GM12878 (cell line): ENCODE results near the gene PSAT1. TPM values are rescaled to one million over a fixed set of nuclear protein-coding genes. Genes with fewer than 3 reads are reported as not detected.

Experiments
- ATAC-seq: fragments of 200-7000 bp; cut with Tn5 transposase; 3 replicates; pipeline ENCODE4 v1.9.1; 2020; ENCODE audit warnings: mild to moderate bottlenecking, moderate library complexity
- BruUV-seq: library from RNA; stranded (reverse); fragments of 400-500 nt; replicated peaks from 2 replicates; lab custom pipeline; 2021; lab: Mats Ljungman, UMichigan
- CTCF ChIA-PET: fragments of 300-600 bp; sonication (Branson Sonifier 250); formaldehyde crosslinking; extraction: SDS; loops from one replicate; lab custom pipeline; 2021; ENCODE audit warnings: inconsistent platforms; lab: Yijun Ruan, JAX
- POLR2A ChIA-PET: fragments of 350-600 bp; formaldehyde crosslinking; extraction: SDS; loops from one replicate; lab custom pipeline; 2021; ENCODE audit warnings: inconsistent platforms; lab: Charles Lee
- RAD21 ChIA-PET: fragments of 300-600 bp; sonication (Branson Sonifier 250); formaldehyde crosslinking; loops from one replicate; lab custom pipeline; 2023; ENCODE audit warnings: antibody characterized with exemption; ENCODE audit not compliant: unreplicated experiment; lab: Charles Lee
- SMC1A ChIA-PET: fragments of 300-600 bp; sonication (Branson Sonifier 250); formaldehyde crosslinking; loops from one replicate; lab custom pipeline; 2023; ENCODE audit not compliant: unreplicated experiment, uncharacterized antibody; lab: Charles Lee
- DNase-seq: peaks from one replicate; pipeline ENCODE4 v3.0.0-alpha.2; 2011; ENCODE audit warnings: low read depth, low spot score
- FAIRE-seq: peaks from 3 replicates; lab custom pipeline; 2011; peaks lifted over from hg19 to GRCh38; lab: Jason Lieb, UNC
- H2AFZ ChIP-seq: 2 replicates; pipeline ENCODE4 v1.6.0; 2011; ENCODE audit warnings: low read depth, low read length, control low read depth; ENCODE audit not compliant: control insufficient read depth
- H3K27ac ChIP-seq: 2 replicates; pipeline ENCODE4 v1.5.1; 2011; ENCODE audit warnings: control low read depth; ENCODE audit not compliant: control insufficient read depth, insufficient read depth
- H3K27me3 ChIP-seq, 2 experiments: replicated peaks in 1 of 2; 2 replicates each; pipeline versions ENCODE4 v1.6.0 to v1.6.1; 2011; ENCODE audit warnings: low read length in 1 of 2; ENCODE audit not compliant: control insufficient read depth in 2 of 2, insufficient read depth in 2 of 2
- H3K36me3 ChIP-seq, 2 experiments: 2 replicates each; pipeline ENCODE4 v1.5.1; 2011; ENCODE audit warnings: low read length in 1 of 2; ENCODE audit not compliant: control insufficient read depth in 2 of 2, insufficient read depth in 2 of 2
- H3K4me1 ChIP-seq: 2 replicates; pipeline ENCODE4 v1.6.1; 2011; ENCODE audit warnings: mild to moderate bottlenecking, low read length, moderate library complexity, mixed read lengths; ENCODE audit not compliant: control insufficient read depth, insufficient read depth
- H3K4me2 ChIP-seq: 2 replicates; pipeline ENCODE4 v1.6.0; 2011; ENCODE audit warnings: control low read depth; ENCODE audit not compliant: control insufficient read depth, insufficient read depth
- H3K4me3 ChIP-seq: fragments of 200-600 bp; sonication (generic); 2 replicates; pipeline ENCODE4 v1.5.1; 2016
- H3K79me2 ChIP-seq: 2 replicates; pipeline ENCODE4 v1.6.0; 2011; ENCODE audit warnings: low read length; ENCODE audit not compliant: control insufficient read depth, insufficient read depth
- H3K9ac ChIP-seq: 2 replicates; pipeline ENCODE4 v1.8.0; 2011; ENCODE audit warnings: low read length, control low read depth, mixed read lengths; ENCODE audit not compliant: control insufficient read depth, insufficient read depth
- H3K9me3 ChIP-seq: replicated peaks from 3 replicates; pipeline ENCODE4 v1.5.1; 2011; ENCODE audit warnings: mild to moderate bottlenecking, low read length; ENCODE audit not compliant: control insufficient read depth, insufficient read depth
- H4K20me1 ChIP-seq: 2 replicates; pipeline ENCODE4 v1.6.0; 2011; ENCODE audit not compliant: control insufficient read depth, insufficient read depth
- CBX5 ChIP-seq: sonication (generic); IDR thresholded peaks from 2 replicates; pipeline ENCODE4 v1.6.1; 2016; ENCODE audit warnings: low read depth, moderate library complexity, mild to moderate bottlenecking, inconsistent platforms
- POLR2A ChIP-seq: IDR thresholded peaks from 2 replicates; pipeline ENCODE4 v1.6.1; 2011; ENCODE audit warnings: low read depth, mild to moderate bottlenecking, low read length
- POLR2AphosphoS2 ChIP-seq: IDR thresholded peaks from 2 replicates; pipeline ENCODE4 v1.6.1; 2011; ENCODE audit warnings: low read depth, mild to moderate bottlenecking, low read length, improper control_type of control experiment, moderate library complexity
- SMAD5 ChIP-seq: IDR thresholded peaks from 2 replicates; pipeline ENCODE4 v1.6.1; 2016; ENCODE audit warnings: antibody characterized with exemption, low read depth
- SMC3 ChIP-seq: IDR thresholded peaks from 2 replicates; pipeline ENCODE4 v1.6.1; 2011; ENCODE audit warnings: low read length, improper control_type of control experiment, borderline replicate concordance
- ZNF622 ChIP-seq: fragments of 450-650 bp; IDR thresholded peaks from 2 replicates; pipeline ENCODE4 v1.6.1; 2017; ENCODE audit warnings: mild to moderate bottlenecking, inconsistent platforms
- ZZZ3 ChIP-seq: IDR thresholded peaks from 2 replicates; pipeline ENCODE4 v1.6.1; 2011; ENCODE audit warnings: low read depth; ENCODE audit not compliant: control insufficient read depth, insufficient read length
- WGBS: methylation state at CpG from one replicate; pipeline ENCODE4 v1.1.6; 2016; ENCODE audit warnings: low lambda C conversion rate; ENCODE audit not compliant: insufficient replicate concordance, insufficient coverage; ENCODE audit errors: missing lambda C conversion rate; 5-methylcytosine and 5-hydroxymethylcytosine counted together
- in situ Hi-C: fragments of 300-500 bp; cut with MboI; formaldehyde crosslinking; loops from 9 replicates; pipeline ENCODE4 v1.14.3; 2018; ENCODE audit warnings: mixed read lengths
- intact Hi-C: fragments of 100-400 bp; cut with micrococcal nuclease; formaldehyde crosslinking; loops from one replicate; pipeline ENCODE4 v1.14.2; 2022; ENCODE audit not compliant: unreplicated experiment
- polyA plus RNA-seq, 11 experiments: library from polyadenylated mRNA; depleted of rRNA in 4 of 11; unstranded in 6 of 11; stranded (reverse) in 5 of 11; fragments of >200 nt; fragmentation: Nextera tagmentation in 4 of 11; fragmentation: Illumina TruSeq in 1 of 11; extraction: Ambion mirVana in 4 of 11; extraction: Trizol in 1 of 11; gene quantifications; 1 replicate in 1 of 11; 2 replicates in 10 of 11; pipeline versions ENCODE4 v1.2.1 to v1.2.3, GENCODE V29; 2011 to 2016; ENCODE audit warnings: inconsistent platforms in 2 of 11, missing spikeins in 2 of 11, low read depth in 1 of 11
- total RNA-seq, 4 experiments: library from RNA; depleted of rRNA in 3 of 4; stranded (reverse); fragments of >200 nt in 3 of 4; fragmentation: Illumina TruSeq in 1 of 4; extraction: Trizol in 1 of 4; gene quantifications; 2 replicates each; pipeline versions ENCODE4 v1.2.1 to v1.2.3, GENCODE V29; 2013 to 2021
- TF ChIP-seq, protein P1 (sequence below): IDR thresholded peaks from 2 replicates; pipeline ENCODE4 v1.6.1; 2011; ENCODE audit warnings: mild to moderate bottlenecking, low read depth, low read length, moderate library complexity; ENCODE audit not compliant: insufficient replicate concordance
- TF ChIP-seq, protein P2 (sequence below): fragments of 450-650 bp; IDR thresholded peaks from 2 replicates; pipeline ENCODE4 v1.6.1; 2017; ENCODE audit warnings: mild to moderate bottlenecking, moderate library complexity

Gene PSAT1
- total and polyA plus RNA-seq, 10 of the 15 experiments (the other 5 are each of a cell fraction or from before 2014, with no cell fraction given): 35.1 to 126 (median 51.9) TPM

DNA sequence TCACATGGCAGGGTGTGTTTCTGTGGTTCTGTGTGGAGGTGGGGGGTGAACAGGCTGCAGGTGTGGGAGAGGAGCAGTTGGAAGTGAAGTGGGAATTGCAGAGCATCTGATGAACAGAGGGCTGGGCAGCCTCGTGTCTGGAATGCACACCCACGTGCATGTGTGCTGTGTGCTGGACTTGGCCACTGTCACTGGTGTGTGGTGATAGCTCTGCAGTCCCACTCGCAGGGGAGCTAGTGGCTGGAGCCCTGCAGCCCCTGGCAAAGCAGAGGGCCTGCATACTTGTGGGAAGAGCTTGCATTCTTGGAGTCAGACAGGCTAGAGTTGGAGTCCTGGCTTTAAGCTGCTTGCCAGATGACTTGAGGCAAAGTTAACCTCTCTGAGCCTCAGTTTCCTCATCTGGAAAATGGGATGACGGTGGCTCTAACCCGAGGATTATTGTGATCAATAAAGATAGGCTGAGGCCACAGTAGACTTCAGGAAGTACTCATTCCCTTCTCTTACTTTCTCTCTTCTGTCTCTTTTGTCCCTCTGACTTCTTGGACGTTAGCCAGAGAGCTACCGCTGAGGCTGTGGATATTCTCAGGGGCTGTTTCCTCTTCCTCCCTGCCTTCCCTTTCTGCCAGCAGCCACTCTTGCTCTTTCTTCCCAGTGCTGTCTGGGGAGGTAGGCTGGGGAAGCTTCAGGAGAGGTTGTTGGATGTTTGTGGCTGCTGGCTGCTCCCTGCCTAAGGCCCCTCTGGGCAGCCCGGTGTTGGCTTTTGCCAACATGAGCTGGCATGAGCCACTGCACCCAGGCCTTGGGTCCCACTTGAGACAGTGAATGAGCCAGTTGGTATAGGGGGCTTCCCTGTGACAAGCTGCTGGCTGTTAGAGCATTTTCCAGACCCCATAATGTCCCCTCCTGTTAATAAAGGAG is 18.3 kb downstream of the PSAT1 start:
- no peaks in the 10 kb centered on the region for H4K20me1 ChIP-seq
- TF ChIP-seq SMC3 (no peak), POLR2A (peak; percentile 53; the same call in 1 of the 2 replicates)
- ChIA-PET POLR2A (no interaction called here), CTCF (interaction anchor here (0.6 to 1.1 kb wide), 2 partner anchors 54 to 56 kb away, joined by 3 read pairs; no protein-coding TSS in a partner anchor), SMC1A (interaction anchor here (1.3 kb wide), 1 partner anchor 17 kb away, joined by 3 read pairs; no protein-coding TSS in a partner anchor), RAD21 (no interaction called here)
- BruUV-seq: no TSS peak
- 73% methylated on average over 8 of the region's 8 CpGs for WGBS
- in situ Hi-C loops: no loop called here
- no peak overlapping the region for H3K4me3 ChIP-seq
- intact Hi-C loops: no loop called here
- no peak for ATAC-seq
- H3K79me2 ChIP-seq: no peaks in the 10 kb centered on the region
- DNase-seq: no peak
- no peaks in the 10 kb centered on the region for H3K9me3 ChIP-seq
- no peak overlapping the region for H3K27ac ChIP-seq
- H3K27me3 ChIP-seq: no peaks in the 10 kb centered on the region
- no peak for FAIRE-seq
- peaks cover 2 to 10% of the 10 kb centered on the region in 2 experiments; a peak in 3 of 4 replicates for H3K36me3 ChIP-seq
- H3K4me1 ChIP-seq: no peaks in the 10 kb centered on the region
- H3K4me2 ChIP-seq: no peak overlapping the region
- H2AFZ ChIP-seq: no peak overlapping the region
- H3K9ac ChIP-seq: no peak overlapping the region

DNA sequence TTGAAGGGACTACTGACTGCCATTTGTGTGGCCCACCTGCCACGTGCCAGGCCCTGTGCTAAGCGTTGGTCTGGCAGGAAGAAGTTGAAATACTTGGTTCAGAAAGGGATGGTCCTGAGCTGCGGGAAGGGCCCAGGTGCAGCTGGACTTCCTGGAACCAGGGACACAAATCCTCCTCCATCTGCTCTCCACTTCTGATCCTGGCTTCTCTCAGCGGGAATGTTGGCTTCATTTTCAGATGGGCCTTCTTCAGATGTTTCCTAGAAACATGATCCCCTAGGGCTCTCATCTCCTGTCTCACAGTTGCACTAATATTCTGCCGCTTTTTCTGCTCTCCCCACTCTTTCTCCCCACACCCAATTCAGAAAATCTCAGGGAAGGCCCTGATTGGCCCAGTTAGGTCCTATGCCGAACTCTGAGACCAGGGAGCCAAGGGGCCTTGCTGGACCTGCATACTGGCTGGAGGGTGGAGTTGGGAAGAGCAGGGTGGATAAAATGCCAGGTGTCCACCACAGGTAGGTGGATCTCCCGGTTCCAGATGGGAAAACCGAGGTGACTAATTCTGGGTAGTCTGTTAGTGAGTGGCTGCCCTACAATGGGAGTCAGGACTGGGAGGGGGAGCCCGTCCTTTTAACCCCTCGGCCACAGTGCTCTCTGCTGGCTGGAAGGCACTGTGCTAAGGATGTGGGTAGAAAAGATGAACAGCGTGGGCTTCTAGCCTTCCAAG is 19.4 kb downstream of the PSAT1 start:
- H2AFZ ChIP-seq: no peak overlapping the region
- ChIA-PET POLR2A (no interaction called here), SMC1A (interaction anchor here (1.3 kb wide), 1 partner anchor 18 kb away, joined by 3 read pairs; no protein-coding TSS in a partner anchor), CTCF (interaction anchor here (1.1 kb wide), 1 partner anchor 55 kb away, joined by 3 read pairs; no protein-coding TSS in a partner anchor), RAD21 (no interaction called here)
- in situ Hi-C loops (no loop called here), intact Hi-C loops (no loop called here)
- H3K4me1 ChIP-seq: no peaks in the 10 kb centered on the region
- DNase-seq (no peak), ATAC-seq (no peak), FAIRE-seq (no peak)
- H3K9ac ChIP-seq: no peak overlapping the region
- no peaks in the 10 kb centered on the region for H4K20me1 ChIP-seq
- peaks cover 2 to 7% of the 10 kb centered on the region in 2 experiments; a peak in 3 of 4 replicates for H3K36me3 ChIP-seq
- no peaks in the 10 kb centered on the region for H3K9me3 ChIP-seq
- WGBS: 91% methylated on average over 11 of the region's 11 CpGs
- H3K4me3 ChIP-seq: no peak overlapping the region
- no peaks in the 10 kb centered on the region for H3K79me2 ChIP-seq
- no peak overlapping the region for H3K4me2 ChIP-seq
- BruUV-seq: no TSS peak
- no peaks in the 10 kb centered on the region for H3K27me3 ChIP-seq
- no peak overlapping the region for H3K27ac ChIP-seq
- TF ChIP-seq, protein P1, sequence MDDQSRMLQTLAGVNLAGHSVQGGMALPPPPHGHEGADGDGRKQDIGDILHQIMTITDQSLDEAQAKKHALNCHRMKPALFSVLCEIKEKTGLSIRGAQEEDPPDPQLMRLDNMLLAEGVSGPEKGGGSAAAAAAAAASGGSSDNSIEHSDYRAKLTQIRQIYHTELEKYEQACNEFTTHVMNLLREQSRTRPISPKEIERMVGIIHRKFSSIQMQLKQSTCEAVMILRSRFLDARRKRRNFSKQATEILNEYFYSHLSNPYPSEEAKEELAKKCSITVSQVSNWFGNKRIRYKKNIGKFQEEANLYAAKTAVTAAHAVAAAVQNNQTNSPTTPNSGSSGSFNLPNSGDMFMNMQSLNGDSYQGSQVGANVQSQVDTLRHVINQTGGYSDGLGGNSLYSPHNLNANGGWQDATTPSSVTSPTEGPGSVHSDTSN: no peak
- TF ChIP-seq SMAD5: no peak
- no peak for TF ChIP-seq POLR2AphosphoS2
- no peak for TF ChIP-seq CBX5
- no peak for TF ChIP-seq ZZZ3
- TF ChIP-seq ZNF622: no peak
- TF ChIP-seq, protein P2, sequence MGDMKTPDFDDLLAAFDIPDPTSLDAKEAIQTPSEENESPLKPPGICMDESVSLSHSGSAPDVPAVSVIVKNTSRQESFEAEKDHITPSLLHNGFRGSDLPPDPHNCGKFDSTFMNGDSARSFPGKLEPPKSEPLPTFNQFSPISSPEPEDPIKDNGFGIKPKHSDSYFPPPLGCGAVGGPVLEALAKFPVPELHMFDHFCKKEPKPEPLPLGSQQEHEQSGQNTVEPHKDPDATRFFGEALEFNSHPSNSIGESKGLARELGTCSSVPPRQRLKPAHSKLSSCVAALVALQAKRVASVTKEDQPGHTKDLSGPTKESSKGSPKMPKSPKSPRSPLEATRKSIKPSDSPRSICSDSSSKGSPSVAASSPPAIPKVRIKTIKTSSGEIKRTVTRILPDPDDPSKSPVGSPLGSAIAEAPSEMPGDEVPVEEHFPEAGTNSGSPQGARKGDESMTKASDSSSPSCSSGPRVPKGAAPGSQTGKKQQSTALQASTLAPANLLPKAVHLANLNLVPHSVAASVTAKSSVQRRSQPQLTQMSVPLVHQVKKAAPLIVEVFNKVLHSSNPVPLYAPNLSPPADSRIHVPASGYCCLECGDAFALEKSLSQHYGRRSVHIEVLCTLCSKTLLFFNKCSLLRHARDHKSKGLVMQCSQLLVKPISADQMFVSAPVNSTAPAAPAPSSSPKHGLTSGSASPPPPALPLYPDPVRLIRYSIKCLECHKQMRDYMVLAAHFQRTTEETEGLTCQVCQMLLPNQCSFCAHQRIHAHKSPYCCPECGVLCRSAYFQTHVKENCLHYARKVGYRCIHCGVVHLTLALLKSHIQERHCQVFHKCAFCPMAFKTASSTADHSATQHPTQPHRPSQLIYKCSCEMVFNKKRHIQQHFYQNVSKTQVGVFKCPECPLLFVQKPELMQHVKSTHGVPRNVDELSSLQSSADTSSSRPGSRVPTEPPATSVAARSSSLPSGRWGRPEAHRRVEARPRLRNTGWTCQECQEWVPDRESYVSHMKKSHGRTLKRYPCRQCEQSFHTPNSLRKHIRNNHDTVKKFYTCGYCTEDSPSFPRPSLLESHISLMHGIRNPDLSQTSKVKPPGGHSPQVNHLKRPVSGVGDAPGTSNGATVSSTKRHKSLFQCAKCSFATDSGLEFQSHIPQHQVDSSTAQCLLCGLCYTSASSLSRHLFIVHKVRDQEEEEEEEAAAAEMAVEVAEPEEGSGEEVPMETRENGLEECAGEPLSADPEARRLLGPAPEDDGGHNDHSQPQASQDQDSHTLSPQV: no peak
